C4-2B (cell line): ENCODE data around the gene SMOC2.

ENCODE experiments used
- CTCF ChIP-seq: fragments of 450-650 bp; conservative IDR thresholded peaks from 2 replicates; pipeline ENCODE4 v1.5.1; 2017; ENCODE audit warnings: mild to moderate bottlenecking
- ZFX ChIP-seq: fragments of 450-650 bp; IDR thresholded peaks from 2 replicates; pipeline ENCODE4 v1.6.1; 2017

GRCh38 chr6:168475188-168476013 lies 34.4 kb downstream of the SMOC2 start:
- no peak for TF ChIP-seq CTCF
- no peak for TF ChIP-seq ZFX
